KMS-11 (cell line): ENCODE results near the gene PPP1R1C.

ENCODE experiments used
- H2AFZ ChIP-seq: fragments of 200-600 bp; sonication (generic); 2 replicates; pipeline ENCODE4 v1.6.1; 2016; ENCODE audit warnings: antibody characterized with exemption, mixed run types, low read depth
- H3K27ac ChIP-seq: fragments of 200-600 bp; sonication (generic); 2 replicates; pipeline ENCODE4 v1.6.1; 2016; ENCODE audit warnings: mild to moderate bottlenecking, mixed run types
- H3K27me3 ChIP-seq: fragments of 200-600 bp; sonication (generic); 2 replicates; pipeline ENCODE4 v1.6.1; 2017; ENCODE audit warnings: mild to moderate bottlenecking, low read depth, mixed run types, moderate library complexity; ENCODE audit not compliant: insufficient read depth
- H3K36me3 ChIP-seq: fragments of 200-600 bp; sonication (generic); 2 replicates; pipeline ENCODE4 v1.6.1; 2017; ENCODE audit warnings: mild to moderate bottlenecking, mixed run types; ENCODE audit not compliant: insufficient read depth
- H3K4me1 ChIP-seq: fragments of 200-600 bp; sonication (generic); 2 replicates; pipeline ENCODE4 v1.6.1; 2016; ENCODE audit warnings: mild to moderate bottlenecking, low read depth, mixed run types; ENCODE audit not compliant: poor library complexity, severe bottlenecking
- H3K4me2 ChIP-seq: fragments of 200-600 bp; sonication (generic); 2 replicates; pipeline ENCODE4 v1.7.0; 2016; ENCODE audit warnings: mild to moderate bottlenecking, mixed run types
- H3K4me3 ChIP-seq: fragments of 200-600 bp; sonication (generic); IDR thresholded peaks from 2 replicates; pipeline ENCODE4 v1.6.1; 2017; ENCODE audit warnings: low read depth, low read length, mixed read lengths; ENCODE audit not compliant: insufficient read depth
- H3K79me2 ChIP-seq: fragments of 200-600 bp; sonication (generic); 2 replicates; pipeline ENCODE4 v1.6.1; 2016; ENCODE audit warnings: low read depth, mixed run types; ENCODE audit not compliant: insufficient read depth
- H3K9ac ChIP-seq: fragments of 200-600 bp; sonication (generic); 2 replicates; pipeline ENCODE4 v1.6.1; 2016; ENCODE audit warnings: mild to moderate bottlenecking, mixed run types
- H4K20me1 ChIP-seq: fragments of 200-600 bp; sonication (generic); 2 replicates; pipeline ENCODE4 v1.6.1; 2016; ENCODE audit warnings: mild to moderate bottlenecking, mixed run types; ENCODE audit not compliant: insufficient read depth
- TF ChIP-seq, protein P1 (sequence below): fragments of 200-600 bp; sonication (generic); conservative IDR thresholded peaks from 2 replicates; pipeline ENCODE4 v1.6.1; 2017; ENCODE audit warnings: low read depth, mild to moderate bottlenecking, antibody characterized with exemption, low read length, moderate library complexity, mixed read lengths

Gene PPP1R1C

DNA sequence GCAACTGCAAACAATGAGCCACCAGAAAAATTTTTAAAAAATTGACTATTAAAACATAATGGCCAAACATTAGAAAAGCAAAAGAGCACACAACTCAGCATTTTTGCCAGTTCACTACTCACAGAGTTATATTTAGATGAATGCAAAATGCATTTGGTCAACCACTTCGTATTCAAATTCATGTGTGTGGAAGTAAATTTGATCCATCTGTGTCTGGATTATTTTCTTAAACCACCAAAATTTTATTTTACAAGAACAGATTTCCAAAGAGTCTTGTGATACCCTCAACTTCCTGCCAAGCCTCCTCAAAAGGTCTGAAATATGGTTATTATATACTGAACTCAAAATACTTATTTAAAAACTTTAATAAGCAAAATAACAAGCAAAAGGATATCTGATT is 57.4 kb downstream of the PPP1R1C start:
- TF ChIP-seq, protein P1, sequence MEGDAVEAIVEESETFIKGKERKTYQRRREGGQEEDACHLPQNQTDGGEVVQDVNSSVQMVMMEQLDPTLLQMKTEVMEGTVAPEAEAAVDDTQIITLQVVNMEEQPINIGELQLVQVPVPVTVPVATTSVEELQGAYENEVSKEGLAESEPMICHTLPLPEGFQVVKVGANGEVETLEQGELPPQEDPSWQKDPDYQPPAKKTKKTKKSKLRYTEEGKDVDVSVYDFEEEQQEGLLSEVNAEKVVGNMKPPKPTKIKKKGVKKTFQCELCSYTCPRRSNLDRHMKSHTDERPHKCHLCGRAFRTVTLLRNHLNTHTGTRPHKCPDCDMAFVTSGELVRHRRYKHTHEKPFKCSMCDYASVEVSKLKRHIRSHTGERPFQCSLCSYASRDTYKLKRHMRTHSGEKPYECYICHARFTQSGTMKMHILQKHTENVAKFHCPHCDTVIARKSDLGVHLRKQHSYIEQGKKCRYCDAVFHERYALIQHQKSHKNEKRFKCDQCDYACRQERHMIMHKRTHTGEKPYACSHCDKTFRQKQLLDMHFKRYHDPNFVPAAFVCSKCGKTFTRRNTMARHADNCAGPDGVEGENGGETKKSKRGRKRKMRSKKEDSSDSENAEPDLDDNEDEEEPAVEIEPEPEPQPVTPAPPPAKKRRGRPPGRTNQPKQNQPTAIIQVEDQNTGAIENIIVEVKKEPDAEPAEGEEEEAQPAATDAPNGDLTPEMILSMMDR: no peak
- Histone ChIP-seq H3K4me2 (no peak overlapping the region), H2AFZ (no peak overlapping the region), H3K9ac (no peak overlapping the region), H4K20me1 (no peaks in the 10 kb centered on the region), H3K27ac (no peak overlapping the region), H3K36me3 (no peaks in the 10 kb centered on the region), H3K79me2 (no peaks in the 10 kb centered on the region), H3K4me3 (no peak overlapping the region), H3K27me3 (no peaks in the 10 kb centered on the region), H3K4me1 (peaks cover 13% of the 10 kb centered on the region)

DNA sequence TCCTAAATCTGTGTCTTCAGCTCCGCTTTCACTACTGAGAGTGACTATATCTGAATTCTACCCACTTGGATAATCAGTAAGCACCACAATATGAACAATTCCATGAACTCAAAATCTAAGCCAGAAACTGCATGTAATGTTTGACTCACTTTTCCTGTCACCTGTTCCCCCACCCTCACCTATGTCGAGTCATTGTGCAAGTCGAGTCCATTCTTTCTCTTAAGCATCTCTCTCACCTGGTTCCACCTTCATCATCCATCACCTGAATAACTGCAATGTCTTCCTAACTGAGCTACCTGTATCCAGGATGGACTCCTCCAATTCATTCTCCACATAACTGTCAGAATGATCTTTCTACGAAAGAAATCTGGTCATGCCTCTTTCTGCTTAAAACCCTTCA is 58.2 kb downstream of the PPP1R1C start:
- no peaks in the 10 kb centered on the region for H3K79me2 ChIP-seq

DNA sequence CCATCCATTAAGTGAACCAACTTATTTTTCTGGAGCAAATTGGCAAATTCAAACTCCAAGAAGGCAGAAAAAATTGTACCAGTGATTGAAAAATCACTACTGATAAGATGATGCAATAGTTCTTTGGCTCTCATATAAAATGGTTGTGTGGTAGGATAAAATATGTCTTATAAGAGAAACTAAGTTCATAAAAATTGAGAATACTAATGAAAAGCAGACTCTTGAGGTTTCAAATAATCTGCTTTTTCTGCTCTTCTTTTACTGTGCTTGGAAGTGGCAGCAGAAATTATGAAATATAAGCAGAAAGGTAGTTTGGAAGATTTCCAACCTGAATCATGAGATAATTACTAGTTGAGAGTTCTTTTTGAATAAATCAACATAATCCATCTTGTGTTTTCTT is 61.9 kb downstream of the PPP1R1C start:
- peak overlapping the region; percentile 15; the same call in 1 of the 2 replicates for H3K27ac ChIP-seq

More for the DNA sequence above, 58.2 kb downstream of the PPP1R1C start:
- Histone ChIP-seq H3K4me2 (no peak overlapping the region), H3K27ac (no peak overlapping the region), H2AFZ (no peak overlapping the region), H3K4me3 (no peak overlapping the region), H4K20me1 (no peaks in the 10 kb centered on the region), H3K9ac (no peak overlapping the region), H3K4me1 (peaks cover 22% of the 10 kb centered on the region), H3K36me3 (no peaks in the 10 kb centered on the region), H3K27me3 (no peaks in the 10 kb centered on the region)
- TF ChIP-seq, protein P1: no peak

DNA sequence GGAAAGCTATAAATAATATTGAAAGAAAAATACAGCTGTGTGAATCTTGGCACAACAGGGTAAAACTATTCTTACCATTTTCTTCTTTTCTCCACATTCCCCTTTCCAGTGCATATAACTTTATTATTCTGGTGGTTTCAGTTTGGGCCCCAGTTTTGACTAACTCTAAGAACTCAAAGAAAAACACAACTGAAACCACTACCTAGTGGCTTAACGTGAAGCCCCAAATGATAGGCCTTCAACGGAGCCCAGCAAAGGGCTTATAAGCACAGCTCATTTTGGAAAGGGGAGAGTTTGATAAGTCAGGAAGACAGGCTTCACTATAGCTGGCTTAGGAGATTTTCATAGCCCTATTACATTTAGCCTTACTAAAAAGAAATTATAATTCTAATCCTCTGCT is 62.4 kb downstream of the PPP1R1C start:
- no peaks in the 10 kb centered on the region for H3K27me3 ChIP-seq
- peak overlapping the region; percentile 15; the same call in 1 of the 2 replicates for H3K27ac ChIP-seq
- H3K79me2 ChIP-seq: no peaks in the 10 kb centered on the region
- H4K20me1 ChIP-seq: no peaks in the 10 kb centered on the region
- no peak overlapping the region; the same call in 1 of the 2 replicates for H2AFZ ChIP-seq
- no peaks in the 10 kb centered on the region for H3K36me3 ChIP-seq
- TF ChIP-seq, protein P1: no peak
- no peak overlapping the region for H3K9ac ChIP-seq
- peak overlapping the region; percentile 33 for H3K4me2 ChIP-seq
- H3K4me1 ChIP-seq: peaks cover 22% of the 10 kb centered on the region
- no peak overlapping the region for H3K4me3 ChIP-seq

More for the DNA sequence above, 61.9 kb downstream of the PPP1R1C start:
- no peaks in the 10 kb centered on the region for H3K36me3 ChIP-seq
- H4K20me1 ChIP-seq: no peaks in the 10 kb centered on the region
- no peaks in the 10 kb centered on the region for H3K27me3 ChIP-seq
- no peak overlapping the region; the same call in 1 of the 2 replicates for H2AFZ ChIP-seq
- TF ChIP-seq, protein P1: no peak
- H3K4me2 ChIP-seq: peak overlapping the region; percentile 33
- H3K79me2 ChIP-seq: no peaks in the 10 kb centered on the region
- no peak overlapping the region for H3K4me3 ChIP-seq
- peaks cover 22% of the 10 kb centered on the region for H3K4me1 ChIP-seq
- H3K9ac ChIP-seq: no peak overlapping the region
